H9 (cell line): ENCODE measurements around the gene APOBEC3A. TPM values are rescaled to one million over a fixed set of nuclear protein-coding genes. Genes with fewer than 3 reads are reported as not detected.
A peak's percentile ranks its signal among the peaks of the same experiment; 100 is the strongest.

Source experiments
- DNase-seq: peaks from one replicate; pipeline ENCODE4 v3.0.0-alpha.2; 2017
- H2AFZ ChIP-seq: one replicate; pipeline ENCODE4 v1.6.1; 2013; ENCODE audit warnings: mild to moderate bottlenecking, low read length, control low read depth, moderate library complexity
- H2AK5ac ChIP-seq: 2 replicates; pipeline ENCODE4 v1.6.1; 2013; ENCODE audit warnings: low read length, control low read depth, mixed read lengths; ENCODE audit not compliant: insufficient read length
- H2BK120ac ChIP-seq: one replicate; pipeline ENCODE4 v1.6.1; 2013; ENCODE audit warnings: low read depth, mild to moderate bottlenecking, low read length, control low read depth, inconsistent platforms; ENCODE audit not compliant: poor library complexity, severe bottlenecking
- H2BK12ac ChIP-seq: 2 replicates; pipeline ENCODE4 v1.6.1; 2013; ENCODE audit warnings: low read length, control low read depth, mixed read lengths, low read depth; ENCODE audit not compliant: insufficient read length
- H2BK15ac ChIP-seq: 2 replicates; pipeline ENCODE4 v1.6.1; 2013; ENCODE audit warnings: low read depth, low read length, control low read depth
- H2BK20ac ChIP-seq: one replicate; pipeline ENCODE4 v1.6.1; 2013; ENCODE audit warnings: low read depth, mild to moderate bottlenecking, low read length, control low read depth, inconsistent platforms; ENCODE audit not compliant: poor library complexity, severe bottlenecking
- H2BK5ac ChIP-seq: 2 replicates; pipeline ENCODE4 v1.6.1; 2013; ENCODE audit warnings: low read length, control low read depth, mixed read lengths; ENCODE audit not compliant: insufficient read length
- H3K14ac ChIP-seq: 2 replicates; pipeline ENCODE4 v1.6.1; 2013; ENCODE audit warnings: low read length, control low read depth; ENCODE audit not compliant: insufficient read depth
- H3K18ac ChIP-seq: 2 replicates; pipeline ENCODE4 v1.6.1; 2013; ENCODE audit warnings: low read depth, mild to moderate bottlenecking, mixed read lengths, low read length, control low read depth; ENCODE audit not compliant: insufficient read length
- H3K23ac ChIP-seq: 2 replicates; pipeline ENCODE4 v1.6.1; 2013; ENCODE audit warnings: low read length, control low read depth, mixed read lengths, low read depth; ENCODE audit not compliant: insufficient read length
- H3K23me2 ChIP-seq: 2 replicates; pipeline ENCODE4 v1.6.1; 2013; ENCODE audit warnings: low read depth, mild to moderate bottlenecking, mixed read lengths, low read length, control low read depth; ENCODE audit not compliant: insufficient read length, poor library complexity, severe bottlenecking
- H3K27ac ChIP-seq: 2 replicates; pipeline ENCODE4 v1.5.1; 2013; ENCODE audit warnings: low read length, control low read depth, mixed read lengths, low read depth; ENCODE audit not compliant: insufficient read length
- H3K27me3 ChIP-seq: 2 replicates; pipeline ENCODE4 v1.6.1; 2013; ENCODE audit warnings: low read length, control low read depth, inconsistent platforms; ENCODE audit not compliant: insufficient read depth
- H3K4ac ChIP-seq: 2 replicates; pipeline ENCODE4 v1.6.1; 2013; ENCODE audit warnings: low read depth, mild to moderate bottlenecking, control low read depth, inconsistent platforms, low read length, moderate library complexity
- H3K4me1 ChIP-seq: 2 replicates; pipeline ENCODE4 v1.6.1; 2013; ENCODE audit warnings: low read length, control low read depth, inconsistent platforms; ENCODE audit not compliant: insufficient read depth
- H3K4me2 ChIP-seq: 2 replicates; pipeline ENCODE4 v1.6.1; 2013; ENCODE audit warnings: low read length, control low read depth, mixed read lengths; ENCODE audit not compliant: insufficient read length, insufficient read depth
- H3K56ac ChIP-seq: 2 replicates; pipeline ENCODE4 v1.6.1; 2013; ENCODE audit warnings: low read depth, mild to moderate bottlenecking, mixed read lengths, low read length, control low read depth; ENCODE audit not compliant: insufficient read length
- H3K79me1 ChIP-seq: 2 replicates; pipeline ENCODE4 v1.6.1; 2013; ENCODE audit warnings: low read depth, mild to moderate bottlenecking, moderate library complexity, low read length, control low read depth, inconsistent platforms; ENCODE audit not compliant: insufficient read depth, poor library complexity, severe bottlenecking
- H3K79me2 ChIP-seq: 2 replicates; pipeline ENCODE4 v1.6.1; 2013; ENCODE audit warnings: low read length, control low read depth, inconsistent platforms; ENCODE audit not compliant: insufficient read depth
- H3K9ac ChIP-seq: 2 replicates; pipeline ENCODE4 v1.6.1; 2013; ENCODE audit warnings: low read length, control low read depth, mixed read lengths; ENCODE audit not compliant: insufficient read length; ENCODE audit errors: extremely low read depth
- H3K9me3 ChIP-seq: one replicate; pipeline ENCODE4 v1.6.1; 2013; ENCODE audit warnings: low read depth, low read length, inconsistent platforms; ENCODE audit not compliant: control insufficient read depth
- H3T11ph ChIP-seq: one replicate; pipeline ENCODE4 v1.6.1; 2013; ENCODE audit warnings: mild to moderate bottlenecking, low read length, control low read depth, inconsistent platforms
- H4K20me1 ChIP-seq: one replicate; pipeline ENCODE4 v1.6.1; 2013; ENCODE audit not compliant: control insufficient read depth, insufficient read length, insufficient read depth
- H4K5ac ChIP-seq: 2 replicates; pipeline ENCODE4 v1.6.1; 2013; ENCODE audit warnings: low read depth, mild to moderate bottlenecking, mixed read lengths, low read length, control low read depth; ENCODE audit not compliant: insufficient read length
- H4K8ac ChIP-seq: replicated peaks from 2 replicates; pipeline ENCODE4 v1.6.1; 2013; ENCODE audit warnings: low read length, control low read depth, mixed read lengths, low read depth; ENCODE audit not compliant: insufficient read length
- H4K91ac ChIP-seq: 2 replicates; pipeline ENCODE4 v1.6.1; 2013; ENCODE audit warnings: low read depth, mild to moderate bottlenecking, moderate library complexity, mixed read lengths, low read length, control low read depth; ENCODE audit not compliant: insufficient read length
- H3K27ac Mint-ChIP-seq, 3 experiments: 2 replicates in 2 of 3; 3 replicates in 1 of 3; pipeline ENCODE4 v1.8.0; 2020 to 2021; ENCODE audit warnings: mixed read lengths in 3 of 3, mild to moderate bottlenecking in 1 of 3, moderate library complexity in 1 of 3
- H3K27me3 Mint-ChIP-seq: 2 replicates; pipeline ENCODE4 v1.8.0; 2021; ENCODE audit warnings: low read depth, mild to moderate bottlenecking, moderate library complexity, mixed read lengths
- H3K36me3 Mint-ChIP-seq, 3 experiments: 2 replicates in 2 of 3; 3 replicates in 1 of 3; pipeline ENCODE4 v1.8.0; 2020 to 2021; ENCODE audit warnings: low read depth in 3 of 3, mixed read lengths in 3 of 3; ENCODE audit not compliant: insufficient read depth in 1 of 3
- H3K4me1 Mint-ChIP-seq, 2 experiments: 2 replicates each; pipeline ENCODE4 v1.8.0; 2020; ENCODE audit warnings: mixed read lengths in 2 of 2
- H3K4me3 Mint-ChIP-seq, 2 experiments: 2 replicates in 1 of 2; 3 replicates in 1 of 2; pipeline ENCODE4 v1.8.0; 2020 to 2021; ENCODE audit warnings: mild to moderate bottlenecking in 2 of 2, mixed read lengths in 2 of 2, moderate library complexity in 1 of 2
- H3K9me3 Mint-ChIP-seq, 2 experiments: 2 replicates in 1 of 2; 3 replicates in 1 of 2; pipeline ENCODE4 v1.8.0; 2020; ENCODE audit warnings: mild to moderate bottlenecking in 2 of 2, mixed read lengths in 2 of 2, moderate library complexity in 1 of 2
- WGBS: extraction: QIAGEN DNeasy Blood & Tissue Kit; methylation state at CpG from one replicate; pipeline ENCODE4 v1.1.7; 2013; ENCODE audit warnings: missing lambda C conversion rate, low lambda C conversion rate, mixed read lengths; ENCODE audit not compliant: insufficient read length; ENCODE audit errors: extremely low coverage; 5-methylcytosine and 5-hydroxymethylcytosine counted together
- total RNA-seq: library from RNA; stranded (reverse); gene quantifications from 2 replicates; pipeline ENCODE4 v1.2.1, GENCODE V29; 2021
- TF ChIP-seq, protein P1 (sequence below): fragments of 200-600 bp; sonication (generic); conservative IDR thresholded peaks from 3 replicates; pipeline ENCODE4 v1.8.0; 2021; ENCODE audit warnings: antibody characterized with exemption, mild to moderate bottlenecking

APOBEC3A gene
- total RNA-seq, 1 experiment from 2014 or later = not detected

DNA sequence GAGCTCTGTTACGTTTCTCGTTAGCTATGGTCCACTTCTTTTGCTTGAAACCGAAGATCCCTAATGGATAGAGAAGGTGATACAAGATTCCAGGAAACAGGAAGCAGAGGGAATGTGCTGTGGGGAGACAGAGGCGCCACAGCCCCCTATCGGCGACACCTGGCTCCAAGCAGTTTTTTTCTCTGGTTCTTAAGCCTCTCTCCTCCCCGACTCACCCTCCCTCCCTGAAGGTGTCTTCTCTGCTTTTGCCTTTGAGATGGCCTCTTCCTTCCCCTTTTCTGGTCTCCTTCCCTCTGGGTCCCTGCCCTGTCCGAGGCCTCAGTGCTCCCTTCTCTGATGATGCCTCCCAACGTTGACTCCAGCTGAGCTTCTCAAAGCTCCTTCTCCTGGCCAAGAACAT is 14.2 kb upstream of the APOBEC3A start:
- Mint-ChIP-seq H3K27ac (no peak overlapping the region; a peak in 1 of 7 replicates), H3K36me3 (no peaks in the 10 kb centered on the region), H3K27me3 (peaks cover 37% of the 10 kb centered on the region), H3K4me1 (peaks cover 20 to 26% of the 10 kb centered on the region in 2 experiments), H3K9me3 (no peaks in the 10 kb centered on the region), H3K4me3 (no peak overlapping the region)
- H3K27me3 ChIP-seq = no peaks in the 10 kb centered on the region
- no peak overlapping the region for H3K14ac ChIP-seq
- no peaks in the 10 kb centered on the region for H3K79me2 ChIP-seq
- H4K5ac ChIP-seq = no peak overlapping the region
- no peak overlapping the region for H2AFZ ChIP-seq
- H4K8ac ChIP-seq = no peak overlapping the region
- H3K4me1 ChIP-seq = no peaks in the 10 kb centered on the region
- no peaks in the 10 kb centered on the region for H4K20me1 ChIP-seq
- no peak overlapping the region for H2BK120ac ChIP-seq
- WGBS = no CpG with 5 or more reads among the region's 9 CpGs
- no peak overlapping the region for H2BK20ac ChIP-seq
- no peaks in the 10 kb centered on the region for H3K79me1 ChIP-seq
- no peak overlapping the region for H3K18ac ChIP-seq
- TF ChIP-seq, protein P1, sequence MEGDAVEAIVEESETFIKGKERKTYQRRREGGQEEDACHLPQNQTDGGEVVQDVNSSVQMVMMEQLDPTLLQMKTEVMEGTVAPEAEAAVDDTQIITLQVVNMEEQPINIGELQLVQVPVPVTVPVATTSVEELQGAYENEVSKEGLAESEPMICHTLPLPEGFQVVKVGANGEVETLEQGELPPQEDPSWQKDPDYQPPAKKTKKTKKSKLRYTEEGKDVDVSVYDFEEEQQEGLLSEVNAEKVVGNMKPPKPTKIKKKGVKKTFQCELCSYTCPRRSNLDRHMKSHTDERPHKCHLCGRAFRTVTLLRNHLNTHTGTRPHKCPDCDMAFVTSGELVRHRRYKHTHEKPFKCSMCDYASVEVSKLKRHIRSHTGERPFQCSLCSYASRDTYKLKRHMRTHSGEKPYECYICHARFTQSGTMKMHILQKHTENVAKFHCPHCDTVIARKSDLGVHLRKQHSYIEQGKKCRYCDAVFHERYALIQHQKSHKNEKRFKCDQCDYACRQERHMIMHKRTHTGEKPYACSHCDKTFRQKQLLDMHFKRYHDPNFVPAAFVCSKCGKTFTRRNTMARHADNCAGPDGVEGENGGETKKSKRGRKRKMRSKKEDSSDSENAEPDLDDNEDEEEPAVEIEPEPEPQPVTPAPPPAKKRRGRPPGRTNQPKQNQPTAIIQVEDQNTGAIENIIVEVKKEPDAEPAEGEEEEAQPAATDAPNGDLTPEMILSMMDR = peak; percentile 54
- H3K4ac ChIP-seq = no peak overlapping the region
- peak; percentile 52 for DNase-seq
- H3K4me2 ChIP-seq = no peak overlapping the region
- no peak overlapping the region for H3K23ac ChIP-seq
- H3K56ac ChIP-seq = no peak overlapping the region
- H2AK5ac ChIP-seq = no peak overlapping the region
- H3T11ph ChIP-seq = no peak overlapping the region
- no peak overlapping the region for H2BK15ac ChIP-seq
- no peak overlapping the region for H4K91ac ChIP-seq
- H2BK12ac ChIP-seq = no peak overlapping the region
- H2BK5ac ChIP-seq = no peak overlapping the region
- H3K27ac ChIP-seq = no peak overlapping the region
- H3K9ac ChIP-seq = no peak overlapping the region
- no peaks in the 10 kb centered on the region for H3K23me2 ChIP-seq
- no peaks in the 10 kb centered on the region for H3K9me3 ChIP-seq
